ENCODE results near the gene PTGES3L.
"Not testable (repeated sequence)": the region's sequence is repeated elsewhere in the genome, so short reads cannot be mapped to it uniquely, and the experiment has no call there.

PTGES3L gene

GRCh38 chr17:42920922-42921321, 59.0 kb downstream of the PTGES3L start:
- H3K36me3 Mint-ChIP-seq, result no peaks in the 10 kb centered on the region
- no peak overlapping the region for H3K4me3 Mint-ChIP-seq
- H3K4me1 Mint-ChIP-seq (ENCODE audit: low read depth), result peaks cover 3% of the 10 kb centered on the region
- no peak overlapping the region for H3K27ac Mint-ChIP-seq
- H3K27me3 Mint-ChIP-seq, result peaks cover 3% of the 10 kb centered on the region
- no peaks in the 10 kb centered on the region for H3K9me3 Mint-ChIP-seq (ENCODE audit: low read depth)

- Mint-ChIP-seq H3K4me1 (ENCODE audit: low read depth) (peaks cover 3% of the 10 kb centered on the region), H3K36me3 (no peaks in the 10 kb centered on the region), H3K4me3 (no peak overlapping the region), H3K27ac (no peak overlapping the region), H3K9me3 (ENCODE audit: low read depth) (no peaks in the 10 kb centered on the region), H3K27me3 (peaks cover 3% of the 10 kb centered on the region)
Measured at GRCh38 chr17:42920106-42920900, 59.6 kb downstream of the PTGES3L start.

- not testable (repeated sequence) for H3K9me3 Mint-ChIP-seq (ENCODE audit: low read depth); H3K4me1 Mint-ChIP-seq (ENCODE audit: low read depth); H3K27me3 Mint-ChIP-seq; H3K27ac Mint-ChIP-seq; H3K4me3 Mint-ChIP-seq; H3K36me3 Mint-ChIP-seq
Measured at GRCh38 chr17:42919522-42920077, 60.3 kb downstream of the PTGES3L start.

GRCh38 chr17:42918902-42919521, 60.9 kb downstream of the PTGES3L start:
- Mint-ChIP-seq H3K36me3 (no peaks in the 10 kb centered on the region), H3K4me1 (ENCODE audit: low read depth) (no peaks in the 10 kb centered on the region), H3K27me3 (peaks cover 3% of the 10 kb centered on the region), H3K4me3 (no peak overlapping the region), H3K9me3 (ENCODE audit: low read depth) (no peaks in the 10 kb centered on the region), H3K27ac (no peak overlapping the region)

Data from activated naive CD8-positive, alpha-beta T cell (primary cell).